BJ (cell line): ENCODE results near the gene SLC25A11. TPM values are rescaled to one million over a fixed set of nuclear protein-coding genes. Genes with fewer than 3 reads are reported as not detected.

Source experiments
- CTCF ChIA-PET: fragments of 350-600 bp; formaldehyde crosslinking; extraction: SDS; loops from one replicate; lab custom pipeline; 2021; ENCODE audit warnings: antibody characterized with exemption, inconsistent platforms; lab: Yijun Ruan, JAX
- POLR2A ChIA-PET: fragments of 300-600 bp; sonication (Branson Sonifier 250); formaldehyde crosslinking; extraction: SDS; loops from one replicate; lab custom pipeline; 2021; ENCODE audit warnings: antibody characterized with exemption; lab: Charles Lee
- DNase-seq: peaks from one replicate; pipeline ENCODE4 v3.0.0-alpha.2; 2011; ENCODE audit warnings: low read depth
- H3K27me3 ChIP-seq: 2 replicates; pipeline ENCODE4 v1.6.0; 2011; ENCODE audit warnings: low read length; ENCODE audit not compliant: control insufficient read depth, insufficient read depth
- H3K36me3 ChIP-seq: 2 replicates; pipeline ENCODE4 v1.5.1; 2011; ENCODE audit warnings: low read length; ENCODE audit not compliant: control insufficient read depth, insufficient read depth
- H3K4me3 ChIP-seq: 2 replicates; pipeline ENCODE4 v1.5.1; 2011; ENCODE audit warnings: low read depth, mild to moderate bottlenecking, control low read depth, low read length
- polyA plus RNA-seq: library from polyadenylated mRNA; depleted of rRNA; stranded (reverse); fragments of >200 nt; gene quantifications from 2 replicates; pipeline ENCODE4 v1.2.3, GENCODE V29; 2011
- TF ChIP-seq, protein P1 (sequence below): IDR thresholded peaks from 2 replicates; pipeline ENCODE4 v1.5.1; 2011; ENCODE audit warnings: low read depth, mild to moderate bottlenecking, control low read depth, inconsistent platforms, low read length, moderate library complexity; ENCODE audit not compliant: insufficient read depth

The SLC25A11 gene
- polyA plus RNA-seq, 1 experiment = 70.7 TPM

DNA sequence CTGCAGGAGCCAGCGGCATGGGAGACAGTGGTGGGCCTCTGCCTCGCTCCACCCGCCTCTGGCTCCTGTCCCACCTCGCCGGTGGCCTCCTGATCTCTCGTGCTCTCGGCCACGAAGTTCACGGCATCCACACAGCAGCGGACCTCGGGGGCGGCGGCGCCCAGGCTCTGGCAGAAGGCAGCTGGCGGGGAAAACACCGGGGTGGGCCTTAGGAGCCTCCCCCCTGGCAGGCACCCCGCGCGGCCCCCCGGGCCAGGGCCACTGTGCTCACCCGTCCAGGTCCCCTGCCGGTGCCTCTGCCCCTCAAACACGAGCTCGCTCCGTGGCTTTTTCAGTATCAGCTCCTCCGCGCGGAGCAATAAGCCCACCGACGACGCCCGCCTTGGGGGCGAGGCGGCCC, 40.9 kb downstream of the SLC25A11 start:
- no peak for DNase-seq
- no peaks in the 10 kb centered on the region for H3K27me3 ChIP-seq
- peak overlapping the region; percentile 59 for H3K4me3 ChIP-seq
- H3K36me3 ChIP-seq = peaks cover 20% of the 10 kb centered on the region
- ChIA-PET CTCF (interaction anchor here (0.7 to 3.6 kb wide), 12 partner anchors 10 to 332 kb away, joined by 3 to 21 read pairs (median 6); partner anchors contain the start of genes GLTPD2 and VMO1), POLR2A (no interaction called here)
- TF ChIP-seq, protein P1, sequence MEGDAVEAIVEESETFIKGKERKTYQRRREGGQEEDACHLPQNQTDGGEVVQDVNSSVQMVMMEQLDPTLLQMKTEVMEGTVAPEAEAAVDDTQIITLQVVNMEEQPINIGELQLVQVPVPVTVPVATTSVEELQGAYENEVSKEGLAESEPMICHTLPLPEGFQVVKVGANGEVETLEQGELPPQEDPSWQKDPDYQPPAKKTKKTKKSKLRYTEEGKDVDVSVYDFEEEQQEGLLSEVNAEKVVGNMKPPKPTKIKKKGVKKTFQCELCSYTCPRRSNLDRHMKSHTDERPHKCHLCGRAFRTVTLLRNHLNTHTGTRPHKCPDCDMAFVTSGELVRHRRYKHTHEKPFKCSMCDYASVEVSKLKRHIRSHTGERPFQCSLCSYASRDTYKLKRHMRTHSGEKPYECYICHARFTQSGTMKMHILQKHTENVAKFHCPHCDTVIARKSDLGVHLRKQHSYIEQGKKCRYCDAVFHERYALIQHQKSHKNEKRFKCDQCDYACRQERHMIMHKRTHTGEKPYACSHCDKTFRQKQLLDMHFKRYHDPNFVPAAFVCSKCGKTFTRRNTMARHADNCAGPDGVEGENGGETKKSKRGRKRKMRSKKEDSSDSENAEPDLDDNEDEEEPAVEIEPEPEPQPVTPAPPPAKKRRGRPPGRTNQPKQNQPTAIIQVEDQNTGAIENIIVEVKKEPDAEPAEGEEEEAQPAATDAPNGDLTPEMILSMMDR = no peak

DNA sequence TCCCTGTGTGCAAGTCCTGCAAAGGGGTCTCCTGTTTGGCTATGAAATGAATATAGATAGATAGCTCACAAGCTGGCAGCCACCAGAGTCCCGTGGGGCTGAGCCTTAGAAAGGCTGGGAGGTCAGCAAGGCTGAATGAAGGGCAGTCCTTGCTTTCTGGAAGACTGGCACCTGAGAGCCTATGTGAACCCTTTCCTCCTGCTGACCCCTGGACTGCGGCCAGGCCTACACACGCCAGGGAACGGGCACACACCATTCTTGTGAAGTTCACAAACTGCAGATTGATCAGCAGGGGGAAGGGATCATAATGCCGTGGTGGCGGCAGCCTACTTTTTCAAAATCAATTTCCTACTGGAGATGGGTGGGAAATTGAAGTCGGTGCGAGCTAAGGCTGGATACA, 41.5 kb downstream of the SLC25A11 start:
- no peak for DNase-seq
- Histone ChIP-seq H3K36me3 (peaks cover 25% of the 10 kb centered on the region), H3K4me3 (no peak overlapping the region), H3K27me3 (no peaks in the 10 kb centered on the region)
- TF ChIP-seq, protein P1 = no peak
- CTCF ChIA-PET = interaction anchor here (1.3 to 3.0 kb wide), 7 partner anchors 10 to 189 kb away, joined by 3 to 21 read pairs (median 6); partner anchors contain the start of genes GLTPD2 and VMO1
- POLR2A ChIA-PET = no interaction called here

DNA sequence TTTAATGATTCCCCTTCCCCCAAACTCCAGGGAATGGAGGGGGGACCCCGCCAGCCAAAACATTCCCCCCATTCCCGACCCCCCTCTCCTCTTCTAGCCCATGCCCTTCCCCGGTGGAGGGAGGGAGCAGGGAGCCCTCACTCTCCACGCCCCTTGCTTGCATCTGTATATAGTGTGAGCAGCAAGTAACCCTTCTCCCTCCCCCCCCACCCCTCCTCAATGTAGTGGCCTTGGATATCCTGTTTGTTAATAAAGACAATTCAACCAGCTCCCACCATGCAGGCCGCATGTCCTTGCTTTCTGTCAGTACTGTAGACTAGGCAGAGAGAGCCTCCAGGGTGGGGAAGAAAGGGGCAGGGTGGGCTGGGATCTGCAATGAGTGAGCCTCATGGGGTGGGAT, 42.1 kb downstream of the SLC25A11 start:
- ChIA-PET CTCF (interaction anchor here (3.0 kb wide), 1 partner anchor 109 kb away, joined by 21 read pairs; the partner anchor contains the start of gene GLTPD2), POLR2A (no interaction called here)
- TF ChIP-seq, protein P1 = no peak
- H3K36me3 ChIP-seq = peaks cover 26% of the 10 kb centered on the region
- H3K27me3 ChIP-seq = no peaks in the 10 kb centered on the region
- H3K4me3 ChIP-seq = no peak overlapping the region
- no peak for DNase-seq

DNA sequence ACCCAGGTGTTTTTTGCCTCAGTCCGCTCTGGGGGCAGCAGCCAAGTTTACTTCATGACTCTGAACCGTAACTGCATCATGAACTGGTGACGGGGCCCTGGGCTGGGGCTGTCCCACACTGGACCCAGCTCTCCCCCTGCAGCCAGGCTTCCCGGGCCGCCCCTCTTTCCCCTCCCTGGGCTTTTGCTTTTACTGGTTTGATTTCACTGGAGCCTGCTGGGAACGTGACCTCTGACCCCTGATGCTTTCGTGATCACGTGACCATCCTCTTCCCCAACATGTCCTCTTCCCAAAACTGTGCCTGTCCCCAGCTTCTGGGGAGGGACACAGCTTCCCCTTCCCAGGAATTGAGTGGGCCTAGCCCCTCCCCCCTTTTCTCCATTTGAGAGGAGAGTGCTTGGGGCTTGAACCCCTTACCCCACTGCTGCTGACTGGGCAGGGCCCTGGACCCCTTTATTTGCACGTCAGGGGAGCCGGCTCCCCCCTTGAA, 42.6 kb downstream of the SLC25A11 start:
- Histone ChIP-seq H3K4me3 (no peak overlapping the region), H3K36me3 (peaks cover 32% of the 10 kb centered on the region), H3K27me3 (no peaks in the 10 kb centered on the region)
- no peak for DNase-seq
- CTCF ChIA-PET = interaction anchor here (1.3 to 3.0 kb wide), 2 partner anchors 107 to 108 kb away, joined by 4 to 21 read pairs; partner anchors contain the start of gene GLTPD2
- POLR2A ChIA-PET = no interaction called here
- TF ChIP-seq, protein P1 = no peak

DNA sequence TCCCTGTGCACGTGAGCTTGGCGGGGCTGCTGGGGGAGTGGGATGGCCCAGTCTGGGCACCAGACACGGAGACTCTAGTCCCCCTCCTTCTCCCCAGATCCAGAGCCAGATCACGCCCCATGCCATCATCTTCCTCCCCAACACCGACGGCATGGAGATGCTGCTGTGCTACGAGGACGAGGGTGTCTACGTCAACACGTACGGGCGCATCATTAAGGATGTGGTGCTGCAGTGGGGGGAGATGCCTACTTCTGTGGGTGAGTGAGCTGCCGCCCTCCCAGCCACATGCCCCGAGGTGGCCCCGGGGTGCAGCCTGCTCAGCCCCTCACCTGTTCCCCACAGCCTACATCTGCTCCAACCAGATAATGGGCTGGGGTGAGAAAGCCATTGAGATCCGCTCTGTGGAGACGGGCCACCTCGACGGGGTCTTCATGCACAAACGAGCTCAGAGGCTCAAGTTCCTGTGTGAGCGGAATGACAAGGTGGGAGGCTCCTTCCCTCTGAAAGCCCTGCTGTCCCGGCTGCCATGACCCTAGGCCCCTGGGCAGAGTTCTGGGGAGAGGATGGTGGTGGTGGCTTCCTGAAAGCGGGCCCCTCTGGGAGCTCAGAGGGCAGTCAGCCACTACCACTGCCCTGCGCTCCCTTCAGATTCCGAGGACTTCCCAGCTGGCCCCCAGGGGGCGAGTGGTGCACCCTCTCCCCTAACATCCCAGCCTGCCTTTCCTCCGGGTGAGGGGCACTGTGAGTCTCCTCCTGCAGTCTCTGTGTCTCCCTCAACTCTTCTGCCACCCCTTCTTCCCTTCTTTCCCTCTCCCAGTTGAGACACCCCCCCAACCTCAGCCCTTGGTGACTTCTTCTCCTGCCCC, 43.3 kb downstream of the SLC25A11 start:
- Histone ChIP-seq H3K4me3 (no peak overlapping the region), H3K36me3 (peaks cover 37% of the 10 kb centered on the region), H3K27me3 (no peaks in the 10 kb centered on the region)
- ChIA-PET POLR2A (no interaction called here), CTCF (interaction anchor here (0.8 to 1.3 kb wide), 3 partner anchors 106 to 165 kb away, joined by 3 to 4 read pairs (median 4); partner anchors contain the start of gene VMO1)
- TF ChIP-seq, protein P1 = no peak
- DNase-seq = no peak
